K562 (cell line): ENCODE data around the gene AFF3. TPM values are rescaled to one million over a fixed set of nuclear protein-coding genes. Genes with fewer than 3 reads are reported as not detected.

Source experiments
- ATAC-seq: fragments of 200-7000 bp; cut with Tn5 transposase; 3 replicates; pipeline ENCODE4 v1.9.1; 2020; ENCODE audit warnings: moderate library complexity
- BruUV-seq: library from RNA; stranded (reverse); fragments of 400-500 nt; replicated peaks from 2 replicates; lab custom pipeline; 2021; lab: Mats Ljungman, UMichigan
- CTCF ChIA-PET: fragments of 300-600 bp; formaldehyde crosslinking; extraction: SDS; loops from one replicate; lab custom pipeline; 2021; ENCODE audit warnings: low intra/inter-chr PET ratio; lab: Yijun Ruan, JAX
- POLR2A ChIA-PET: fragments of 300-600, 350-650 bp; sonication (Branson Sonifier 250); formaldehyde crosslinking; extraction: SDS; loops from one replicate; lab custom pipeline; 2021; ENCODE audit warnings: antibody characterized with exemption, inconsistent platforms; lab: Yijun Ruan, JAX
- DNase-seq, 4 experiments: peaks; one replicate each; pipeline versions ENCODE4 v3.0.0 to v3.0.0-alpha.2; 2011 to 2018; ENCODE audit warnings: low spot score in 3 of 4, mixed read lengths in 3 of 4; ENCODE audit errors: extremely low read depth in 1 of 4
- FAIRE-seq: peaks from 2 replicates; lab custom pipeline; 2011; peaks lifted over from hg19 to GRCh38; lab: Jason Lieb, UNC
- H2AFZ ChIP-seq: 2 replicates; pipeline ENCODE4 v1.6.0; 2011; ENCODE audit warnings: low read depth, low read length, control low read depth, inconsistent platforms
- H3K27ac ChIP-seq: fragments of 200-600 bp; 3 replicates; pipeline ENCODE4 v1.8.0; 2011; ENCODE audit warnings: low read depth, mild to moderate bottlenecking, control low read depth, inconsistent platforms, low read length, moderate library complexity, mixed read lengths; ENCODE audit errors: extremely low read depth
- H3K27me3 ChIP-seq, 2 experiments: fragments of 300-600 bp in 1 of 2; 2 replicates in 1 of 2; 3 replicates in 1 of 2; pipeline versions ENCODE4 v1.6.0 to v1.8.0; 2011; ENCODE audit warnings: inconsistent platforms in 2 of 2, low read length in 2 of 2, mild to moderate bottlenecking in 1 of 2, mixed read lengths in 1 of 2, moderate library complexity in 1 of 2; ENCODE audit not compliant: control insufficient read depth in 2 of 2, insufficient read depth in 2 of 2
- H3K36me3 ChIP-seq: fragments of 300-600 bp; 3 replicates; pipeline ENCODE4 v1.8.0; 2011; ENCODE audit warnings: mild to moderate bottlenecking, low read length, inconsistent platforms; ENCODE audit not compliant: control insufficient read depth, insufficient read depth
- H3K4me1 ChIP-seq, 2 experiments: fragments of 200-600 bp in 1 of 2; replicated peaks in 1 of 2; 2 replicates in 1 of 2; 3 replicates in 1 of 2; pipeline versions ENCODE4 v1.5.1 to v1.8.0; 2011; ENCODE audit warnings: inconsistent platforms in 2 of 2, low read length in 2 of 2, mild to moderate bottlenecking in 1 of 2, mixed read lengths in 1 of 2, moderate library complexity in 1 of 2; ENCODE audit not compliant: control insufficient read depth in 2 of 2, insufficient read depth in 2 of 2
- H3K4me2 ChIP-seq: 2 replicates; pipeline ENCODE4 v1.6.1; 2011; ENCODE audit warnings: low read length, control low read depth, inconsistent platforms, mixed read lengths; ENCODE audit not compliant: insufficient read depth
- H3K4me3 ChIP-seq: fragments of 200-600 bp; sonication (generic), shearing (Covaris generic); 2 replicates; pipeline ENCODE4 v1.5.1; 2016; ENCODE audit warnings: control low read depth, inconsistent platforms
- H3K79me2 ChIP-seq: fragments of 200-600 bp; 3 replicates; pipeline ENCODE4 v1.8.0; 2011; ENCODE audit warnings: low read length, inconsistent platforms; ENCODE audit not compliant: control insufficient read depth, insufficient read depth
- H3K9ac ChIP-seq, 2 experiments: 2 replicates each; pipeline versions ENCODE4 v1.6.0 to v1.6.1; 2011; ENCODE audit warnings: low read depth in 2 of 2, low read length in 2 of 2, control low read depth in 1 of 2, inconsistent platforms in 1 of 2, mild to moderate bottlenecking in 1 of 2, mixed read lengths in 1 of 2; ENCODE audit not compliant: insufficient read depth in 1 of 2
- H3K9me1 ChIP-seq: one replicate; pipeline ENCODE4 v1.6.0; 2011; ENCODE audit warnings: inconsistent platforms, mild to moderate bottlenecking, low read length, moderate library complexity; ENCODE audit not compliant: control insufficient read depth, insufficient read depth
- H3K9me3 ChIP-seq: replicated peaks from 2 replicates; pipeline ENCODE4 v1.5.1; 2011; ENCODE audit warnings: low read depth, low read length, inconsistent platforms; ENCODE audit not compliant: control insufficient read depth, insufficient read depth
- H4K20me1 ChIP-seq: replicated peaks from 2 replicates; pipeline ENCODE4 v1.6.1; 2011; ENCODE audit warnings: low read length, inconsistent platforms, mixed read lengths; ENCODE audit not compliant: control insufficient read depth, insufficient read depth
- ASH1L ChIP-seq: fragments of 450-650 bp; IDR thresholded peaks from 2 replicates; pipeline ENCODE4 v1.6.1; 2018; ENCODE audit warnings: borderline replicate concordance, mild to moderate bottlenecking, low read depth; ENCODE audit not compliant: partially characterized antibody
- HNRNPK ChIP-seq: fragments of 200-400 bp; formaldehyde crosslinking; IDR thresholded peaks from one replicate; pipeline ENCODE4 v1.6.1; 2018; ENCODE audit warnings: mild to moderate bottlenecking, low read depth, low read length; ENCODE audit not compliant: poor library complexity, severe bottlenecking
- LEF1 ChIP-seq: fragments of 450-650 bp; IDR thresholded peaks from 2 replicates; pipeline ENCODE4 v1.6.1; 2016; ENCODE audit warnings: mild to moderate bottlenecking
- MEIS2 ChIP-seq: fragments of 450-650 bp; IDR thresholded peaks from 2 replicates; pipeline ENCODE4 v1.6.1; 2014; ENCODE audit warnings: mild to moderate bottlenecking; ENCODE audit not compliant: partially characterized antibody
- MYBL2 ChIP-seq, 2 experiments: fragments of 450-650 bp in 1 of 2; sonication (generic) in 1 of 2; formaldehyde crosslinking in 1 of 2; IDR thresholded peaks; 2 replicates each; pipeline versions ENCODE4 v1.6.1 to v1.8.1; 2017 to 2022; ENCODE audit warnings: borderline replicate concordance in 1 of 2, inconsistent platforms in 1 of 2, low read depth in 1 of 2, mild to moderate bottlenecking in 1 of 2, missing genetic modification reagents in 1 of 2, moderate library complexity in 1 of 2
- NUFIP1 ChIP-seq: fragments of 450-650 bp; IDR thresholded peaks from 2 replicates; pipeline ENCODE4 v1.6.1; 2018; ENCODE audit not compliant: partially characterized antibody
- POLR2AphosphoS5 ChIP-seq: IDR thresholded peaks from 2 replicates; pipeline ENCODE4 v1.6.1; 2011; ENCODE audit warnings: mild to moderate bottlenecking, low read depth, low read length, moderate library complexity; ENCODE audit not compliant: control insufficient read depth, insufficient read depth
- SRSF7 ChIP-seq: fragments of 200-400 bp; formaldehyde crosslinking; optimal IDR thresholded peaks from 2 replicates; pipeline ENCODE3; 2017; ENCODE audit warnings: mild to moderate bottlenecking, low read depth, low read length
- TBL1XR1 ChIP-seq, 2 experiments: IDR thresholded peaks; 2 replicates each; pipeline ENCODE4 v1.6.1; 2012; ENCODE audit warnings: improper control_type of control experiment in 2 of 2, low read length in 2 of 2, mild to moderate bottlenecking in 1 of 2
- ZKSCAN3 ChIP-seq: fragments of 250-450 bp; sonication (Bioruptor Pico); IDR thresholded peaks from 2 replicates; pipeline ENCODE4 v1.4.0; 2020
- ZNF347 ChIP-seq: fragments of 450-650 bp; formaldehyde crosslinking; IDR thresholded peaks from 2 replicates; pipeline ENCODE4 v1.4.0; 2020; ENCODE audit warnings: low read depth, mild to moderate bottlenecking, moderate library complexity
- WGBS: fragments of 100-300 bp; shearing (Covaris generic); methylation state at CpG from one replicate; pipeline ENCODE4 v1.1.6; 2016; ENCODE audit warnings: low coverage, mixed read lengths; ENCODE audit not compliant: insufficient coverage; ENCODE audit errors: missing lambda C conversion rate; 5-methylcytosine and 5-hydroxymethylcytosine counted together
- in situ Hi-C: fragments of 300-500 bp; cut with MboI; formaldehyde crosslinking; loops from 4 replicates; pipeline ENCODE4 v1.15.0; 2018; ENCODE audit warnings: inconsistent platforms, mixed read lengths
- intact Hi-C: fragments of 100-400 bp; cut with micrococcal nuclease; formaldehyde crosslinking; loops from 2 replicates; pipeline ENCODE4 v1.14.2; 2022
- polyA plus RNA-seq, 8 experiments: library from polyadenylated mRNA; depleted of rRNA in 4 of 8; stranded (reverse) in 5 of 8; unstranded in 3 of 8; fragments of >200 nt; fragmentation: Nextera tagmentation in 2 of 8; fragmentation: Illumina TruSeq in 1 of 8; extraction: Ambion mirVana in 2 of 8; extraction: Trizol in 1 of 8; gene quantifications; 2 replicates each; pipeline versions ENCODE4 v1.2.1 to v1.2.3, GENCODE V29; 2011 to 2014; ENCODE audit warnings: inconsistent platforms in 1 of 8, missing spikeins in 1 of 8
- total RNA-seq, 7 experiments: library from RNA; depleted of rRNA in 6 of 7; stranded (reverse); fragments of >200 nt in 6 of 7; fragmentation: Illumina TruSeq in 2 of 7; extraction: Trizol in 2 of 7; gene quantifications; 2 replicates each; pipeline versions ENCODE4 v1.2.1 to v1.2.3, GENCODE V29; 2011 to 2021; ENCODE audit warnings: low replicate concordance in 1 of 7
- TF ChIP-seq, protein P1 (sequence below): sonication (generic); IDR thresholded peaks from 2 replicates; pipeline ENCODE4 v1.6.1; 2016
- TF ChIP-seq, protein P2 (sequence below): fragments of 450-650 bp; formaldehyde crosslinking; IDR thresholded peaks from 2 replicates; pipeline ENCODE4 v1.4.0; 2022; ENCODE audit warnings: missing genetic modification characterization
- TF ChIP-seq, protein P3 (sequence below), 2 experiments: IDR thresholded peaks in 1 of 2; conservative IDR thresholded peaks in 1 of 2; 2 replicates each; pipeline ENCODE4 v1.6.1; 2016; ENCODE audit warnings: low read depth in 2 of 2, mild to moderate bottlenecking in 1 of 2, missing compliant biosample characterization in 1 of 2, missing genetic modification characterization in 1 of 2, moderate library complexity in 1 of 2
- TF ChIP-seq, protein P4 (sequence below): fragments of 450-650 bp; IDR thresholded peaks from 2 replicates; pipeline ENCODE4 v1.6.1; 2016

Gene AFF3
- total and polyA plus RNA-seq, 9 of the 15 experiments (the other 6 are each of a cell fraction or from before 2014, with no cell fraction given): 0.02 to 0.11 TPM; not detected in 7

- TF ChIP-seq, protein P1, sequence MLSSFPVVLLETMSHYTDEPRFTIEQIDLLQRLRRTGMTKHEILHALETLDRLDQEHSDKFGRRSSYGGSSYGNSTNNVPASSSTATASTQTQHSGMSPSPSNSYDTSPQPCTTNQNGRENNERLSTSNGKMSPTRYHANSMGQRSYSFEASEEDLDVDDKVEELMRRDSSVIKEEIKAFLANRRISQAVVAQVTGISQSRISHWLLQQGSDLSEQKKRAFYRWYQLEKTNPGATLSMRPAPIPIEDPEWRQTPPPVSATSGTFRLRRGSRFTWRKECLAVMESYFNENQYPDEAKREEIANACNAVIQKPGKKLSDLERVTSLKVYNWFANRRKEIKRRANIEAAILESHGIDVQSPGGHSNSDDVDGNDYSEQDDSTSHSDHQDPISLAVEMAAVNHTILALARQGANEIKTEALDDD: no peak
- no peak for TF ChIP-seq ASH1L
- TF ChIP-seq HNRNPK: no peak
- no peak for TF ChIP-seq MYBL2 (IDR thresholded peaks at IDR 0.05; ENCODE audit: low read depth)
- no peak for TF ChIP-seq MYBL2 (CRISPR knock-in tag; IDR thresholded peaks at IDR 0.05; ENCODE audit: borderline replicate concordance)
- TF ChIP-seq, protein P2, sequence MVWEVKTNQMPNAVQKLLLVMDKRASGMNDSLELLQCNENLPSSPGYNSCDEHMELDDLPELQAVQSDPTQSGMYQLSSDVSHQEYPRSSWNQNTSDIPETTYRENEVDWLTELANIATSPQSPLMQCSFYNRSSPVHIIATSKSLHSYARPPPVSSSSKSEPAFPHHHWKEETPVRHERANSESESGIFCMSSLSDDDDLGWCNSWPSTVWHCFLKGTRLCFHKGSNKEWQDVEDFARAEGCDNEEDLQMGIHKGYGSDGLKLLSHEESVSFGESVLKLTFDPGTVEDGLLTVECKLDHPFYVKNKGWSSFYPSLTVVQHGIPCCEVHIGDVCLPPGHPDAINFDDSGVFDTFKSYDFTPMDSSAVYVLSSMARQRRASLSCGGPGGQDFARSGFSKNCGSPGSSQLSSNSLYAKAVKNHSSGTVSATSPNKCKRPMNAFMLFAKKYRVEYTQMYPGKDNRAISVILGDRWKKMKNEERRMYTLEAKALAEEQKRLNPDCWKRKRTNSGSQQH: no peak
- no peak for TF ChIP-seq POLR2AphosphoS5
Observed at GRCh38 chr2:99743146-99743545, 399.2 kb downstream of the AFF3 start (continued).

DNA sequence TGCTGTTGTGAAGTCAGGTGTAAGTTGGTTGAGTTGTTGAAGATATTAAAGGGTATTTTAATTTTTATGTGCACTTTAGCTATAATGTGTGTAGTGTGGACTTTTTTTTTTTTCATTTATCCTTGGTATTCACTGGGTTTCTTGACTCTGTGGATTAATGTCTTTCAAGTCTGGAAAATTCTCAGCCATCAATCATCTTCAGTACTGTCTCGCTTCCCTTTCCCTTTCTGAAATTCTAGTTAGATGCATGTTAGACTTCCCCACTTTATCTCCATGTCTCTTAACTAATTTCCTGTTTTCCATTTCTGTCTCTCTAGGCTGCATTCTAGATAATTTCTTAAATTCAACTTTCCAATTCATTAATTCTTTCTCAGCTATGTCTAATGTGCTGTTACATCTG is 404.9 kb downstream of the AFF3 start:
- ChIA-PET CTCF (no interaction called here), POLR2A (no interaction called here)
- in situ Hi-C loops (no loop called here), intact Hi-C loops (no loop called here)
- WGBS: 9% methylated on average over 1 of the region's 1 CpG
- BruUV-seq: no TSS peak
- no peaks in the 10 kb centered on the region for H3K36me3 ChIP-seq
- ATAC-seq (no peak), DNase-seq (no peak)
- no peak overlapping the region for H3K4me2 ChIP-seq
- H3K79me2 ChIP-seq: no peaks in the 10 kb centered on the region
- H3K27ac ChIP-seq: no peak overlapping the region
- H3K9me3 ChIP-seq: no peaks in the 10 kb centered on the region
- no peak overlapping the region for H2AFZ ChIP-seq
- no peaks in the 10 kb centered on the region for H4K20me1 ChIP-seq
- no peak overlapping the region for H3K4me3 ChIP-seq
- no peaks in the 10 kb centered on the region for H3K27me3 ChIP-seq
- no peaks in the 10 kb centered on the region for H3K9me1 ChIP-seq
- TF ChIP-seq ZKSCAN3 (no peak), NUFIP1 (no peak), ZNF347 (CRISPR knock-in tag) (no peak), MEIS2 (peak; percentile 56), LEF1 (no peak), SRSF7 (no peak), TBL1XR1 (IDR thresholded peaks at IDR 0.05; ENCODE audit: low read length in 2 of 2) (no peak)
- TF ChIP-seq, protein P3, sequence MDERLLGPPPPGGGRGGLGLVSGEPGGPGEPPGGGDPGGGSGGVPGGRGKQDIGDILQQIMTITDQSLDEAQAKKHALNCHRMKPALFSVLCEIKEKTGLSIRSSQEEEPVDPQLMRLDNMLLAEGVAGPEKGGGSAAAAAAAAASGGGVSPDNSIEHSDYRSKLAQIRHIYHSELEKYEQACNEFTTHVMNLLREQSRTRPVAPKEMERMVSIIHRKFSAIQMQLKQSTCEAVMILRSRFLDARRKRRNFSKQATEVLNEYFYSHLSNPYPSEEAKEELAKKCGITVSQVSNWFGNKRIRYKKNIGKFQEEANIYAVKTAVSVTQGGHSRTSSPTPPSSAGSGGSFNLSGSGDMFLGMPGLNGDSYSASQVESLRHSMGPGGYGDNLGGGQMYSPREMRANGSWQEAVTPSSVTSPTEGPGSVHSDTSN (CRISPR knock-in tag; IDR thresholded peaks at IDR 0.05; ENCODE audit: low read depth): no peak
- TF ChIP-seq, protein P3 (tag; conservative IDR thresholded peaks at IDR 0.05; ENCODE audit: low read depth): peak; percentile 58
- TF ChIP-seq, protein P4, sequence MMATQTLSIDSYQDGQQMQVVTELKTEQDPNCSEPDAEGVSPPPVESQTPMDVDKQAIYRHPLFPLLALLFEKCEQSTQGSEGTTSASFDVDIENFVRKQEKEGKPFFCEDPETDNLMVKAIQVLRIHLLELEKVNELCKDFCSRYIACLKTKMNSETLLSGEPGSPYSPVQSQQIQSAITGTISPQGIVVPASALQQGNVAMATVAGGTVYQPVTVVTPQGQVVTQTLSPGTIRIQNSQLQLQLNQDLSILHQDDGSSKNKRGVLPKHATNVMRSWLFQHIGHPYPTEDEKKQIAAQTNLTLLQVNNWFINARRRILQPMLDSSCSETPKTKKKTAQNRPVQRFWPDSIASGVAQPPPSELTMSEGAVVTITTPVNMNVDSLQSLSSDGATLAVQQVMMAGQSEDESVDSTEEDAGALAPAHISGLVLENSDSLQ: 0 out of 2 replicates have a peak, but pooled peaks have one; percentile 50
- TF ChIP-seq, all 486 proteins: peak for 3
- H3K4me1 ChIP-seq: no peaks in the 10 kb centered on the region
- FAIRE-seq: no peak
- no peak overlapping the region for H3K9ac ChIP-seq
